B cell (primary cell): ENCODE data around the gene ZACN. TPM values are rescaled to one million over a fixed set of nuclear protein-coding genes. Genes with fewer than 3 reads are reported as not detected.

Experiments used
- ATAC-seq: fragments of 200-7000 bp; cut with Tn5 transposase; one replicate; pipeline ENCODE4 v1.10.0; 2021; ENCODE audit warnings: low read depth, mild to moderate bottlenecking, moderate number of reproducible peaks, moderate library complexity
- CTCF ChIA-PET: fragments of 350-600 bp; sonication (Branson Sonifier 250); formaldehyde crosslinking; loops from one replicate; lab custom pipeline; 2021; ENCODE audit warnings: antibody characterized with exemption, inconsistent platforms; lab: Charles Lee
- POLR2A ChIA-PET: fragments of 350-600 bp; sonication (Branson Sonifier 250); formaldehyde crosslinking; loops from one replicate; lab custom pipeline; 2021; ENCODE audit warnings: antibody characterized with exemption; lab: Charles Lee
- DNase-seq: peaks from one replicate; pipeline ENCODE4 v3.0.0; 2013
- H2AFZ ChIP-seq: 2 replicates; pipeline ENCODE4 v1.6.1; 2012; ENCODE audit warnings: mild to moderate bottlenecking, low read depth, low read length; ENCODE audit not compliant: insufficient read depth, poor library complexity, severe bottlenecking
- H3K27ac ChIP-seq, 2 donors: 1 replicate in 1 of 2; 2 replicates in 1 of 2; pipeline ENCODE4 v1.5.1; 2012 to 2013; ENCODE audit warnings: low read length in 2 of 2, mild to moderate bottlenecking in 2 of 2, moderate library complexity in 1 of 2
- H3K27me3 ChIP-seq, 4 experiments: fragments of 200-600 bp in 1 of 4; sonication (generic) in 1 of 4; replicated peaks in 1 of 4; 1 replicate in 2 of 4; 2 replicates in 2 of 4; pipeline versions ENCODE4 v1.6.1 to v1.7.0; 2013 to 2016; ENCODE audit warnings: low read length in 3 of 4, mild to moderate bottlenecking in 2 of 4, mixed read lengths in 1 of 4, moderate library complexity in 1 of 4; ENCODE audit not compliant: insufficient read depth in 4 of 4, control insufficient read depth in 3 of 4; ENCODE audit errors: control extremely low read depth in 1 of 4
- H3K36me3 ChIP-seq, 2 experiments: replicated peaks in 1 of 2; 1 replicate in 1 of 2; 2 replicates in 1 of 2; pipeline versions ENCODE4 v1.6.1 to v1.7.1; 2013; ENCODE audit warnings: low read length in 1 of 2; ENCODE audit not compliant: insufficient read depth in 2 of 2, control insufficient read depth in 1 of 2; ENCODE audit errors: control extremely low read depth in 1 of 2, extremely low read depth in 1 of 2
- H3K4me1 ChIP-seq, 2 donors: fragments of 200-600 bp in 1 of 2; sonication (generic) in 1 of 2; 1 replicate in 1 of 2; 2 replicates in 1 of 2; pipeline versions ENCODE4 v1.5.1 to v1.6.1; 2013 to 2017; ENCODE audit warnings: low read length in 2 of 2; ENCODE audit not compliant: control insufficient read depth in 2 of 2, insufficient read depth in 2 of 2
- H3K4me2 ChIP-seq: replicated peaks from 2 replicates; pipeline ENCODE3; 2012; ENCODE audit warnings: mild to moderate bottlenecking, low read depth, low read length; ENCODE audit not compliant: poor library complexity, severe bottlenecking
- H3K4me3 ChIP-seq, 5 experiments: fragments of 200-600 bp in 1 of 5; sonication (generic) in 1 of 5; 1 replicate in 3 of 5; 2 replicates in 2 of 5; pipeline versions ENCODE4 v1.5.1 to v1.7.0; 2011 to 2016; ENCODE audit warnings: low read length in 4 of 5, mild to moderate bottlenecking in 4 of 5, low read depth in 2 of 5, control low read depth in 1 of 5, moderate library complexity in 1 of 5; ENCODE audit not compliant: insufficient read depth in 1 of 5; ENCODE audit errors: control extremely low read depth in 1 of 5, extremely low read depth in 1 of 5
- H3K79me2 ChIP-seq: fragments of 200-600 bp; sonication (generic); one replicate; pipeline ENCODE4 v1.6.0; 2016; ENCODE audit warnings: low read length; ENCODE audit not compliant: control insufficient read depth, insufficient read depth
- H3K9ac ChIP-seq: fragments of 200-600 bp; sonication (generic); 2 replicates; pipeline ENCODE4 v1.6.1; 2017; ENCODE audit warnings: mild to moderate bottlenecking, low read length, moderate library complexity
- H3K9me3 ChIP-seq, 3 donors: one replicate each; pipeline versions ENCODE4 v1.6.1 to v1.7.1; 2013; ENCODE audit warnings: low read length in 2 of 3; ENCODE audit not compliant: control insufficient read depth in 2 of 3, insufficient read depth in 1 of 3; ENCODE audit errors: control extremely low read depth in 1 of 3
- H4K20me1 ChIP-seq: 2 replicates; pipeline ENCODE4 v1.6.0; 2012; ENCODE audit warnings: mild to moderate bottlenecking, low read length; ENCODE audit not compliant: insufficient read depth, control insufficient read depth, poor library complexity, severe bottlenecking
- H3K27ac Mint-ChIP-seq: one replicate; pipeline ENCODE4 v1.8.0; 2021; ENCODE audit warnings: mixed read lengths
- H3K27me3 Mint-ChIP-seq: one replicate; pipeline ENCODE4 v1.8.0; 2021; ENCODE audit warnings: mixed read lengths
- H3K4me1 Mint-ChIP-seq: one replicate; pipeline ENCODE4 v1.8.0; 2021; ENCODE audit warnings: mixed read lengths
- H3K4me3 Mint-ChIP-seq: one replicate; pipeline ENCODE4 v1.8.0; 2021; ENCODE audit warnings: mixed read lengths
- H3K9me3 Mint-ChIP-seq: one replicate; pipeline ENCODE4 v1.8.0; 2022; ENCODE audit warnings: mixed read lengths; ENCODE audit not compliant: insufficient read depth
- CTCF ChIP-seq: fragments of 200-600 bp; IDR thresholded peaks from one replicate; pipeline ENCODE4 v1.8.0; 2022; ENCODE audit warnings: antibody characterized with exemption, mild to moderate bottlenecking
- EZH2 ChIP-seq: IDR thresholded peaks from 2 replicates; pipeline ENCODE4 v1.6.1; 2012; ENCODE audit warnings: borderline replicate concordance, low read depth, mild to moderate bottlenecking, moderate library complexity, low read length; ENCODE audit not compliant: insufficient read depth, poor library complexity, severe bottlenecking
- WGBS: methylation state at CpG from one replicate; pipeline ENCODE4 v1.1.5; 2013; ENCODE audit warnings: missing lambda C conversion rate; ENCODE audit not compliant: insufficient coverage; 5-methylcytosine and 5-hydroxymethylcytosine counted together
- intact Hi-C: fragments of 100-400 bp; cut with micrococcal nuclease; formaldehyde crosslinking; loops from one replicate; pipeline ENCODE4 v1.10.0; 2022
- polyA plus RNA-seq: library from polyadenylated mRNA; depleted of rRNA; stranded (reverse); fragments of >200 nt; gene quantifications from 2 replicates; pipeline ENCODE4 v1.2.3, GENCODE V29; 2012
- total RNA-seq, 2 donors: library from RNA; stranded (reverse); fragments of 120-200 nt in 1 of 2; gene quantifications; 1 replicate in 1 of 2; 2 replicates in 1 of 2; pipeline versions ENCODE4 v1.2.3 to v1.2.4, GENCODE V29; 2013 to 2022

ZACN gene
- total and polyA plus RNA-seq, 2 donors (not counting 1 experiment from before 2014, with no cell fraction given), result 0.37 to 0.45 TPM

GRCh38 chr17:76063875-76064546 is 15.0 kb upstream of the ZACN start:
- Histone ChIP-seq H3K4me1 (no peaks in the 10 kb centered on the region), H3K79me2 (peaks cover 12% of the 10 kb centered on the region), H2AFZ (no peak overlapping the region), H3K4me2 (no peak overlapping the region), H3K4me3 (no peak overlapping the region), H4K20me1 (peaks cover 14% of the 10 kb centered on the region), H3K9me3 (no peaks in the 10 kb centered on the region), H3K9ac (no peak overlapping the region), H3K27ac (peak overlapping the region in 1 of 2 donors; percentile 49), H3K27me3 (no peaks in the 10 kb centered on the region), H3K36me3 (peaks cover 2 to 84% of the 10 kb centered on the region in 2 experiments)
- peak; percentile 35 for DNase-seq
- Mint-ChIP-seq H3K4me3 (no peak overlapping the region), H3K27me3 (no peaks in the 10 kb centered on the region), H3K9me3 (no peaks in the 10 kb centered on the region), H3K4me1 (peaks cover 11% of the 10 kb centered on the region), H3K27ac (peak overlapping the region; percentile 73)
- ChIA-PET CTCF (interaction anchor here (0.7 to 1.9 kb wide), 4 partner anchors 50 to 311 kb away, joined by 3 to 6 read pairs (median 4); no protein-coding TSS in a partner anchor), POLR2A (interaction anchor here (0.6 to 0.7 kb wide), 2 partner anchors 340 to 1001 kb away, joined by 5 to 10 read pairs; no protein-coding TSS in a partner anchor)
- 75% methylated on average over 15 of the region's 15 CpGs for WGBS
- intact Hi-C loops, result no loop called here
- ATAC-seq, result no peak
- TF ChIP-seq CTCF, result no peak
- TF ChIP-seq EZH2, result no peak

- H3K36me3 ChIP-seq, result peaks cover 1 to 71% of the 10 kb centered on the region in 2 experiments
- DNase-seq (no peak), ATAC-seq (no peak)
- H3K27me3 ChIP-seq, result no peaks in the 10 kb centered on the region
- peaks cover 15% of the 10 kb centered on the region for H3K4me1 Mint-ChIP-seq
- H3K9me3 Mint-ChIP-seq, result no peaks in the 10 kb centered on the region
- no peak overlapping the region for H3K4me3 Mint-ChIP-seq
- ChIA-PET POLR2A (no interaction called here), CTCF (interaction anchor here (0.7 to 1.2 kb wide), 2 partner anchors 30 to 215 kb away, joined by 3 read pairs; no protein-coding TSS in a partner anchor)
- peaks cover 28% of the 10 kb centered on the region for H3K79me2 ChIP-seq
- H3K9ac ChIP-seq, result no peak overlapping the region
- H3K27ac Mint-ChIP-seq, result peak overlapping the region; percentile 20
- no peak overlapping the region for H3K4me3 ChIP-seq
- 94% methylated on average over 4 of the region's 4 CpGs for WGBS
- no peaks in the 10 kb centered on the region for H3K27me3 Mint-ChIP-seq
- H3K9me3 ChIP-seq, result no peaks in the 10 kb centered on the region
- no peak overlapping the region for H2AFZ ChIP-seq
- H4K20me1 ChIP-seq, result peaks cover 19% of the 10 kb centered on the region
- H3K4me2 ChIP-seq, result no peak overlapping the region
- H3K4me1 ChIP-seq, result peaks cover 2 to 5% of the 10 kb centered on the region in 2 donors
- TF ChIP-seq CTCF (no peak), EZH2 (no peak)
- intact Hi-C loops, result no loop called here
- no peak overlapping the region for H3K27ac ChIP-seq
Observed at GRCh38 chr17:76065775-76066174, 13.2 kb upstream of the ZACN start.
